Effector memory CD8-positive, alpha-beta T cell (primary cell): Measurements from ENCODE around the gene FGR.
"Not testable (repeated sequence)": the region's sequence is repeated elsewhere in the genome, so short reads cannot be mapped to it uniquely, and the experiment has no call there.

Experiments used
- ATAC-seq: fragments of 150-1000 bp; cut with Tn5 transposase; replicated peaks from 2 replicates; pipeline ENCODE4 v1.10.0; 2021; ENCODE audit warnings: mild to moderate bottlenecking, moderate library complexity
- DNase-seq, 3 experiments: peaks; one replicate each; pipeline ENCODE4 v3.0.0; 2021
- H3K27ac Mint-ChIP-seq, 2 donors: one replicate each; pipeline ENCODE4 v1.8.0; 2022; ENCODE audit warnings: mild to moderate bottlenecking in 2 of 2, mixed read lengths in 2 of 2, moderate library complexity in 2 of 2
- H3K27me3 Mint-ChIP-seq, 2 donors: one replicate each; pipeline ENCODE4 v1.8.0; 2022; ENCODE audit warnings: mixed read lengths in 2 of 2
- H3K36me3 Mint-ChIP-seq: one replicate; pipeline ENCODE4 v1.8.0; 2022; ENCODE audit warnings: mild to moderate bottlenecking, moderate library complexity, mixed read lengths; ENCODE audit not compliant: insufficient read depth
- H3K4me1 Mint-ChIP-seq, 2 donors: one replicate each; pipeline ENCODE4 v1.8.0; 2022; ENCODE audit warnings: low read depth in 2 of 2, mixed read lengths in 2 of 2
- H3K4me3 Mint-ChIP-seq, 2 donors: one replicate each; pipeline ENCODE4 v1.8.0; 2022; ENCODE audit warnings: mild to moderate bottlenecking in 2 of 2, mixed read lengths in 2 of 2, moderate library complexity in 2 of 2
- H3K9me3 Mint-ChIP-seq, 2 donors: one replicate each; pipeline ENCODE4 v1.8.0; 2022; ENCODE audit warnings: mixed read lengths in 2 of 2

The FGR gene

DNA sequence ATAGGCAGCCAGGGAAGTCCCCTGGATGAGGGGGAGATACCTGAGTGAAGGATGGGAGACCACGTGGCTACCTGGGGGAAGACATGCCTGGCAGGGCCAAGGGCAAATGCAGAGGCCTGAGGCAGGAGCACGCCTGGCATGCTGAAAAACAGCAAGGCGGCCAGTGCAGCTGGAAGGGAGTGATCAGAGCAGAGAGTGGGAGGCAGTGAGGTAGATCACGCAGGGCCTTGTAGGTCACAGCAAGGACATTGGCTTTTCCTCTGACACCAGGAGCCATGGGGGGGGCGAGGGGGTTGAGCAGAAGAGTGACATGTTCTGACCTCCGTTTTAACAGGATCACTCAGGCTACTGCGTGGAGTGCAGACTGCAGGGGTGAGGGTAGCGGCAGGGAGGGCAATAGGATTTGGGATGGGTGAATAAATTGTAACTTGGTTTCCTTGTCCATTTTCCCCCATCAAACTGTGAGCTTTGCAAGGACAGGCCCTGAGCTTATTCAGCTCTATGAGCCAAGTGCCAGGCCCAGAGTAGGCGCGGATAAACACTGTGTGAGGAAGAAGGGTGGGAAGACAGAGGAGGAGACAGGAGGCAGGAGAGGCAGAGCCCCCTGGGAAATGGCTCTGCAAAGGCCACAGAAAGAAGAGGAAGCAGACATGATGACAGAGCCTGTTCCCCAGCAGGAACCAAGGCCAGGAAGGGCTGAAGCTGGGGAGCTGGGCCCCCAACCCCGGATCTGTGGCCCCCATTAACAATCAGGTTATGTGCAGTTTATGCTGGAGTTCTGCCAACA, 20.4 kb upstream of the FGR start:
- Mint-ChIP-seq H3K27ac (peak overlapping the region; percentile 74), H3K4me3 (no peak overlapping the region), H3K9me3 (no peaks in the 10 kb centered on the region), H3K36me3 (peaks cover 14% of the 10 kb centered on the region), H3K27me3 (no peaks in the 10 kb centered on the region), H3K4me1 (peaks cover 18 to 27% of the 10 kb centered on the region in 2 donors)
- no peak for DNase-seq
- no peak for ATAC-seq

DNA sequence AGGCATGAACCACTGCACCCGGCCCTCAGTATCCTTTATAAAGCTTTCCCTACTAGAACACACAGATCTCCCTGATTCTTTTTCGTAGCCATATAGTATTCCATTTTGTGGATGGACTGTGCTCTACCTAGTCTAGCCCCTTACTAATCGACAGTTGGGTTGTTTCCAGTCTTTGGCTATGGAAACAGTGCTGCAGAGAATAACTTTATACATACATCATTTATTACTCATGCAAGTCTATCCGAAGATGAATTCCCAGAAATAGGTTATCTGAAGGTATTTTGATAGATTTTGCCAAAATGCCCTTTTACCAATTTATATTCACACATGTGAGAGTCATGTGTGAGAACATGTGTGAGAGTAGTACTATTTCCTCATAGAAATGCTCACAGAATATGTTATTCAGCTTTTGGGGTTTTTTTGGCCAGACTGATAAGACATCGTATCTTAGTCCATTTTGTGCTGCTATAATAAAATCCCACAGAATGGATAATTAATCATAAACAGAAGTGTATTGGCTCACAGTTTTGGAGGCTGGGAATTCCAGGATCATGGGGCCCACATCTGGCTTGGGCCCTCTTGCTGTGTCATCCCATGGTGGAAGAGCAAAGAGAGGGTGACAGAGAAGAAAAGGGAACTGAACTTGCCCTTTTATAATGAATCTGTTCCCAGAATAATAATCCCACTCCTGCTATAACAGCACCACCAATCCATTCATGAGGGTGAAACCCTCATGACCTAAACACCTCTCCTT, 17.3 kb upstream of the FGR start:
- no peak overlapping the region for H3K27ac Mint-ChIP-seq
- no peak for ATAC-seq
- H3K4me3 Mint-ChIP-seq = no peak overlapping the region
- no peaks in the 10 kb centered on the region for H3K27me3 Mint-ChIP-seq
- no peak for DNase-seq
- H3K4me1 Mint-ChIP-seq = peaks cover 4 to 8% of the 10 kb centered on the region in 2 donors
- no peaks in the 10 kb centered on the region for H3K36me3 Mint-ChIP-seq
- no peaks in the 10 kb centered on the region for H3K9me3 Mint-ChIP-seq

DNA sequence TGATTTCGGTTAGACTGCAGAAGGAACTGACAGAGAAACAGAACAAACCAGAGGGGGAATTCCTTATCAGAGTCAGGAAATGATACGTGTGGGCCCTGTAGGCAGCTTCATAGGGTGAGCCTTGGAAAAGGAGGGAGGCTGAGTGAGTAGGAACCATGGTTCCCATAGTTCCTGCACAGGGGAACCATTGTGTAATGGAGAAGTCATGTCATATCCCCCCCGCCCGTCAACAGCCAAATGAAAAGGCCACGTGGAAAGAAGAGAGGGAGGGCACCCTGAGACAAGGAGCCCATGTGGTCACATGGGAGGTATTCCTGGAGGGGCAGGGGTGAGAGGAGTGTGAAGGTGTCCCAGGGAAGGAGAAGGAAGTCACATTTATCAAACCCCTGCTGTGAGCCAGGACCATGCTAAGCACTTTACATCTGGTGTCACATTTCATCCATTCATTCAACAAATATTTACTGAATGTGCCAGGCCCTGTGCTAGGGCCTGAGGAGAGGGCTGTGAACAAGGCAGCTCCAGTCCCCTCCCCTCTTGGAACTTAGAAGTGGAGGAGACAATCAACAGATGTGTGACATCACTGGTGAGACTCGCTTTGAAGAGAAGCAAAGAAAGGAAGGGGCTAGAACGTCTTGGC, 15.7 kb upstream of the FGR start:
- ATAC-seq (no peak), DNase-seq (no peak)
- Mint-ChIP-seq H3K4me1 (peaks cover 4 to 8% of the 10 kb centered on the region in 2 donors), H3K9me3 (no peaks in the 10 kb centered on the region), H3K27me3 (no peaks in the 10 kb centered on the region), H3K27ac (peak overlapping the region in 1 of 2 donors; percentile 33), H3K36me3 (no peaks in the 10 kb centered on the region), H3K4me3 (no peak overlapping the region)

DNA sequence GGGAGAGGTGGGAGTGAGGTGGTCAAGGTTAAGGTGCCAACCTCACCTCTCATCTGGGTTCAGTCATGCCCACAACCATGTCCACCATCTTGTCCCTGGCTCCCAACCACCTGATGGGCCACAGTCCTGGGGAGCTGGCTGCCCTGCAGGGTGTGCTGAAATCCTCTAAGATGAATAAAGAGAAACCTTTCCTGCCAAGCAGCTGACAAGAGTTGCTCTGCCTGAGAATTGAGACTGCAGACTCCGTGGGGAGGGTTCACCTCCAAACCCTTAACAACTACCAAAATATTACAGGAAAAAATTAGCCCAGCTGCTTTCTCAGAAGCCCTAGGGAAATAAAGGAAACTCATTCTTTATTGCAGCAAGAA, 15.2 kb upstream of the FGR start:
- DNase-seq = no peak
- Mint-ChIP-seq H3K9me3 (no peaks in the 10 kb centered on the region), H3K27ac (peak overlapping the region in 1 of 2 donors; percentile 33), H3K27me3 (no peaks in the 10 kb centered on the region), H3K4me1 (peaks cover 4 to 8% of the 10 kb centered on the region in 2 donors), H3K36me3 (no peaks in the 10 kb centered on the region), H3K4me3 (no peak overlapping the region)
- no peak for ATAC-seq

DNA sequence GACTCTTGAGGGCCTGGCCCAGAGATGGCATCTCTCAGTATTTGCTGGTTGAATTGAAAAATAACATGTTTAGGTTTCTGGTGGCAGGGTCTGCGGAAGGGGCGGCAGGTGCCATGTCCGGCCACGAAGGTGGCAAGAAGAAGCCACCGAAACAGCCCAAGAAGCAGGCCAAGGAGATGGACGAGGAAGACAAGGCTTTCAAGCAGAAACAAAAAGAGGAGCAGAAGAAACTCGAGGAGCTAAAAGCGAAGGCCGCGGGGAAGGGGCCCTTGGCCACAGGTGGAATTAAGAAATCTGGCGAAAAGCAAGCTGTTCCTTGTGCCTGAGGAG, 14.3 kb upstream of the FGR start:
- no peak for DNase-seq
- H3K9me3 Mint-ChIP-seq = no peaks in the 10 kb centered on the region
- ATAC-seq = no peak
- no peak overlapping the region for H3K27ac Mint-ChIP-seq
- H3K36me3 Mint-ChIP-seq = no peaks in the 10 kb centered on the region
- H3K4me1 Mint-ChIP-seq = peaks cover 5% of the 10 kb centered on the region in 2 donors
- H3K27me3 Mint-ChIP-seq = no peaks in the 10 kb centered on the region
- no peak overlapping the region for H3K4me3 Mint-ChIP-seq

DNA sequence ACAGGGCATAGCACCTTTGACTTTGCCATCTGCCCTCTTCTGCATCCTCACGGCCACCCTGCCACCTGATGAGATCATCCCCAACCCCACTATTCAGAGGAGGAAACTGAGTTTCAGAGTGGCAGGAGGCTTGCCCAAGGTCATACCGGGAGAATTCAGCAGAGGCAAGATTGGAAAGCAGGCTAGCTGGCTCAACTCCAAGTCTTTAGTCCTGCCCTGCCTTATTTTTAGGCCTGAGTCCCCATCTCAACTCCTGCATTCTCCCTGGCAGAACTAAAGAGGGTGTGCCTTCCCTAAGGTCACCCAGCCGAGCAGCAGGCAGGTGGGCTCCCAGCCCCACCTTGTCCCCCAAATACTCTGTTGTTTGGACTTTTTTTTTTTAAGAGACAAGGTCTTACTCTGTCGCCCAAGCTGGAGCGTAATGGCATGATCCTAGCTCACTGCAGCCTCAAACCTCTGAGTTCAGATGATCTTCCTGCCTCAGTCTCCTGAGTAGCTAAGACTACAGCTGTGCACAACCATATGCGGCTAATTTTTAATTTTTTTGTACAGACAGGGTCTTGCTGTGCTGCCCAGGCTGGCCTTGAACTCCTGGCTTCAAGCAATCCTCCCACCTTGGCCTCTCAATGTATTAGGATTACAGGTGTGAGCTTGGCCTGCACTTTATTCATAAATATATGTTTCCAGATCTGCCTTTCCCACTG, 13.8 kb upstream of the FGR start:
- Mint-ChIP-seq H3K4me3 (no peak overlapping the region), H3K27ac (no peak overlapping the region), H3K9me3 (no peaks in the 10 kb centered on the region), H3K4me1 (peaks cover 8 to 10% of the 10 kb centered on the region in 2 donors), H3K27me3 (no peaks in the 10 kb centered on the region), H3K36me3 (no peaks in the 10 kb centered on the region)
- ATAC-seq = no peak
- no peak for DNase-seq

DNA sequence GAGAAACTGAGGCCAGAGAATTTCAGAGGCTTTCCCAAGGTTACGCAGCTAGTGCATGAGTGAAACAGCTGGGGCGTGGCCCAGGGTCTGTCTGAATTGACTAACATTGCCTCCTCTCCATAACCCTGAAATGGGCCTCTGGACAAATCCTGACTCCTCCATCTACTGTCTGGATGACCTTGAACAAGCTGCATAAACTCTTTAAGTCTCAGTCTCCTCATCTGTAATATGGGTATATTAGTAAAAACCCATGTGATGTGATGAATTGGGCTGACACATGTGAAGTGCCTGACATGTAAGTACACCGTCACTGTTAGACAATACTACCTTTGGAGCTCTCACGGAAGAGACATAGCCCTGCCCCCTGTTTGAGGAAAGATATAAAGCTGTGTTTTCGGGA, 12.3 kb upstream of the FGR start:
- H3K27ac Mint-ChIP-seq = no peak overlapping the region
- H3K9me3 Mint-ChIP-seq = no peaks in the 10 kb centered on the region
- peaks cover 12 to 14% of the 10 kb centered on the region in 2 donors for H3K4me1 Mint-ChIP-seq
- DNase-seq (no peak), ATAC-seq (no peak)
- H3K36me3 Mint-ChIP-seq = no peaks in the 10 kb centered on the region
- H3K4me3 Mint-ChIP-seq = no peak overlapping the region
- H3K27me3 Mint-ChIP-seq = no peaks in the 10 kb centered on the region

DNA sequence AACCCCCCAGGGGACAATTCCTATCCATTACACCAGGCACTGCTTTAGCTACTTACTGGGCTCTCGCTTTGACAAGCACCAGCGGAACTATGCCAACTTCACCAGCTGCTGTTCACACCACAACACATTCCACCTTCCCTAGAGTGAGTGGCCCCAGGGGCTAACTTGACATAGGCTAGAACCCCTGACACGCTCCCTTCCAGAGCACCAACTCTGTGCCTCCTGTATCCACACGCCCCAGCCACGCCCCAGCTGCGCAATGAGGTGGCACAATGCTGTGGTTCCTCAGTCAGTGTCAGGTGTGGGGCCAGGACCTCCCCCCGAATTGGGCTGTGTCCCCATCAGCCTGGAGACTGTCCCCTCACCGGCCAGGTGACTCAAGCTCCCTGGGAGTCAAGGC, 11.7 kb upstream of the FGR start:
- H3K36me3 Mint-ChIP-seq = peaks cover 3% of the 10 kb centered on the region

DNA sequence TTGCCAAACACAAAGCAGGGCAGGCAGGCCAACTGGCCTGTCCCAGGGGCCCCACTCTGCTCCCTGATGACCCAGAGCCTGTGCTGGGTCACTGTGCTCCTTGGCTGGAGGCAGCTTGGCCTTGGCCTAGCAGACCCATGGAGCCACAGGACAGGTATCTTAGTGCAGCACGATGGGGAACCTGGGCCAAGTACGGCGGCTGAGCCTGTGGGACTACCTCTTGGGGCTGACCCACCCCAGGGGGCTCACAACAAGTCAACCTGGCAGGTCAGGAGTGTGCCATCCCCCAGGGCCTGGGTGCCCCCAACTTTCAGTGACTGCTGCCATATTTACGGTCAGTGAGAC, 10.1 kb upstream of the FGR start:
- DNase-seq (no peak), ATAC-seq (no peak)
- Mint-ChIP-seq H3K9me3 (no peaks in the 10 kb centered on the region), H3K27ac (peak overlapping the region in 1 of 2 donors; percentile 27), H3K27me3 (no peaks in the 10 kb centered on the region), H3K4me1 (peaks cover 8 to 10% of the 10 kb centered on the region in 2 donors), H3K4me3 (no peak overlapping the region), H3K36me3 (peaks cover 3% of the 10 kb centered on the region)

More for the DNA sequence above, 11.7 kb upstream of the FGR start:
- Mint-ChIP-seq H3K4me3 (no peak overlapping the region), H3K27me3 (no peaks in the 10 kb centered on the region), H3K9me3 (no peaks in the 10 kb centered on the region), H3K4me1 (peaks cover 12 to 14% of the 10 kb centered on the region in 2 donors), H3K27ac (no peak overlapping the region)
- no peak for DNase-seq
- ATAC-seq = no peak

DNA sequence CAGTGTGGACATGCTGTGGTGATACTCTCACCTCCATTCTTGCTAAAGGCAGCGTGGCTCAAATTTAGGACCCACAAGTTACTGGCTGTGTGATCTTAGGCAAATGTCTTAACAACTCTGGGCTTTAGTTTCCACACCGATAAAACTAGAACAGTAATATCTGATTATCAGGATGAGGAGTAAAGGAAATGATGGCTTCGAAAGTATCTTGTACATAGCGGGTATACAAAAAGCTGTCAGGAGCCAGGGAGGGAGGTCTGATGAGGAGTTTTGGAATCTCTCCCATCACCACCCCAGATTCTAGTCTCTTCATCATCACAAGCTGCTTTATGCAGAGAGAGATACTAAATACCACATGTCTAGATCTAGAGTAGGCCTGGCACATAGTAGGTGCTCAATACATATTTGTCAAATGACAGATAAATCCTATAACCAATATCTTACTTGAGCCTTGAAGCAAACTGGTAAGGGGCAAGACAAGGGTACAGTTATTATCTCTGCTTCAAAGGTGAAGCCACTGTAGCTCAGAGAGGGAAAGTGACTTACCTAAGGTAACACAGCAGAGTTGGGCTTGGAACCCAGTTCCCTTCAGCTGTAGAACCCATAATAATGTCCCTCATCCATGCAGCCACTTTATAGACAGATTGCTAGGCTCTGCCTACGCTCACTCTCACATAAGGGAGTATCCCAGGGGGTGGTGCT, 9.5 kb upstream of the FGR start:
- Mint-ChIP-seq H3K4me1 (peaks cover 8 to 10% of the 10 kb centered on the region in 2 donors), H3K27ac (peak overlapping the region; percentile 49 to 81), H3K27me3 (no peaks in the 10 kb centered on the region), H3K4me3 (no peak overlapping the region), H3K9me3 (no peaks in the 10 kb centered on the region), H3K36me3 (peaks cover 3% of the 10 kb centered on the region)
- DNase-seq = no peak
- no peak for ATAC-seq

DNA sequence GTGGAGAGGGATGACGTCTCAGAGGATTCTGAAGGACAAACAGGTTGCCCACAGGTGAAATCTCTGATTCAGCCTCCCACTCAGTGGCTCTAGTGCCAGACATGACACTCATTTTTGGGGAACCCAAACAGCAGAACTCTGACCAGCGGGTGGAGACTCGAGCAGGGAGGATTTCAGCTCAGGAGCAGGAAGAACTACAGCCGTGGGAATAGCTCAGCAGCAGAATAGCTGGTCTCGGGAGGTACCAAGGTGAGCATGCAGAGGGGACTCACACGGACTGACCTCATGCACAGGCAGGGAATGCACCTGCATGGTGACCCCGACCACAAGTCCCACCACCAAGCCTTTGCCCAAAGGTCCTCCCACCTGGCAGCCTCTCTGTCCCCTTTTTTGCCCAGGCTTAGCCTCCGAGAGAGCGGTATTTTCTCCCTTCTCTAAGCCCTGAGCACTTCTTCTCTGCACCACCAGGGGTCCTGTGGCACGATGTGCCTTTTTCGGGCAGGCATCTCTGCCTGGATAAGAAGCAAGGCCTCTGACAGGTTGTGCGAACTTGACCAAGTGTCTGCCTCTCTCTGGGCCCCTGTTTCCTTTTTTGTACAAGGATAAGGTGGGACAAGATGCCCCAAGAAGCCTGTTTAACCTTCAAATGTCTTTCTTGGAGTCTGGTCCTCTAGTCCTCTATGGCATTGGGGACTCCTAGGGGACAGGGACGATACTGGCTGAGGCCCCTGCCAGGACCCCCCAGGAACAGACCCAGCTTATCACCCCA, 8.8 kb upstream of the FGR start:
- H3K4me1 Mint-ChIP-seq = peaks cover 11 to 12% of the 10 kb centered on the region in 2 donors
- H3K27me3 Mint-ChIP-seq = no peaks in the 10 kb centered on the region
- H3K36me3 Mint-ChIP-seq = peaks cover 3% of the 10 kb centered on the region
- ATAC-seq = peak; percentile 99
- H3K9me3 Mint-ChIP-seq = no peaks in the 10 kb centered on the region
- H3K27ac Mint-ChIP-seq = peak overlapping the region; percentile 49 to 81
- DNase-seq = peak; percentile 67 to 74 (median 70)
- no peak overlapping the region for H3K4me3 Mint-ChIP-seq

DNA sequence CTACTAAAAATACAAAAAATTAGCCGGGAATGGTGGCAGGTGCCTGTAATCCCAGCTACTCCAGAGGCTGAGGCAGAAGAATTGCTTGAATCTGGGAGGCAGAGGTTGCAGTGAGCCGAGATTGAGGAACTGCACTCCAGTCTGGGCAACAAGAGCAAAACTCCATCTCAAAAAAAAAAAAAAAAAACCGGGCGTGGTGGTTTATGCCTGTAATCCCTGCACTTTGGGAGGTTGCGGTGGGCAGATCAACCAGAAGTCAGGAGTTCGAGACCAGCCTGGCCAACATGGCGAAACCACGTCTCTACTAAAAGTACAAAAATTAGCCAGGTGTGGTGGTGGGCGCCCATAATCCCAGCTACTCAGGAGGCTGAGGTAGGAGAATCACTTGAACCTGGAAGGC, 5.5 kb upstream of the FGR start:
- not testable (repeated sequence) for H3K27ac Mint-ChIP-seq, H3K27me3 Mint-ChIP-seq, H3K9me3 Mint-ChIP-seq, H3K4me3 Mint-ChIP-seq, DNase-seq, ATAC-seq
- Mint-ChIP-seq H3K36me3 (peaks cover 12% of the 10 kb centered on the region), H3K4me1 (peaks cover 22 to 24% of the 10 kb centered on the region in 2 donors)
